K562 (cell line): Measurements from ENCODE around the gene PPP1R14C. TPM values are rescaled to one million over a fixed set of nuclear protein-coding genes. Genes with fewer than 3 reads are reported as not detected.

ENCODE experiments used
- ATAC-seq: fragments of 200-7000 bp; cut with Tn5 transposase; 3 replicates; pipeline ENCODE4 v1.9.1; 2020; ENCODE audit warnings: moderate library complexity
- BruUV-seq: library from RNA; stranded (reverse); fragments of 400-500 nt; replicated peaks from 2 replicates; lab custom pipeline; 2021; lab: Mats Ljungman, UMichigan
- CTCF ChIA-PET: fragments of 300-600 bp; formaldehyde crosslinking; extraction: SDS; loops from one replicate; lab custom pipeline; 2021; ENCODE audit warnings: low intra/inter-chr PET ratio; lab: Yijun Ruan, JAX
- POLR2A ChIA-PET: fragments of 300-600, 350-650 bp; sonication (Branson Sonifier 250); formaldehyde crosslinking; extraction: SDS; loops from one replicate; lab custom pipeline; 2021; ENCODE audit warnings: antibody characterized with exemption, inconsistent platforms; lab: Yijun Ruan, JAX
- DNase-seq, 4 experiments: peaks; one replicate each; pipeline versions ENCODE4 v3.0.0 to v3.0.0-alpha.2; 2011 to 2018; ENCODE audit warnings: low spot score in 3 of 4, mixed read lengths in 3 of 4; ENCODE audit errors: extremely low read depth in 1 of 4
- FAIRE-seq: peaks from 2 replicates; lab custom pipeline; 2011; peaks lifted over from hg19 to GRCh38; lab: Jason Lieb, UNC
- H2AFZ ChIP-seq: 2 replicates; pipeline ENCODE4 v1.6.0; 2011; ENCODE audit warnings: low read depth, low read length, control low read depth, inconsistent platforms
- H3K27ac ChIP-seq: fragments of 200-600 bp; 3 replicates; pipeline ENCODE4 v1.8.0; 2011; ENCODE audit warnings: low read depth, mild to moderate bottlenecking, control low read depth, inconsistent platforms, low read length, moderate library complexity, mixed read lengths; ENCODE audit errors: extremely low read depth
- H3K27me3 ChIP-seq, 2 experiments: fragments of 300-600 bp in 1 of 2; 2 replicates in 1 of 2; 3 replicates in 1 of 2; pipeline versions ENCODE4 v1.6.0 to v1.8.0; 2011; ENCODE audit warnings: inconsistent platforms in 2 of 2, low read length in 2 of 2, mild to moderate bottlenecking in 1 of 2, mixed read lengths in 1 of 2, moderate library complexity in 1 of 2; ENCODE audit not compliant: control insufficient read depth in 2 of 2, insufficient read depth in 2 of 2
- H3K36me3 ChIP-seq: fragments of 300-600 bp; 3 replicates; pipeline ENCODE4 v1.8.0; 2011; ENCODE audit warnings: mild to moderate bottlenecking, low read length, inconsistent platforms; ENCODE audit not compliant: control insufficient read depth, insufficient read depth
- H3K4me1 ChIP-seq, 2 experiments: fragments of 200-600 bp in 1 of 2; replicated peaks in 1 of 2; 2 replicates in 1 of 2; 3 replicates in 1 of 2; pipeline versions ENCODE4 v1.5.1 to v1.8.0; 2011; ENCODE audit warnings: inconsistent platforms in 2 of 2, low read length in 2 of 2, mild to moderate bottlenecking in 1 of 2, mixed read lengths in 1 of 2, moderate library complexity in 1 of 2; ENCODE audit not compliant: control insufficient read depth in 2 of 2, insufficient read depth in 2 of 2
- H3K4me2 ChIP-seq: 2 replicates; pipeline ENCODE4 v1.6.1; 2011; ENCODE audit warnings: low read length, control low read depth, inconsistent platforms, mixed read lengths; ENCODE audit not compliant: insufficient read depth
- H3K4me3 ChIP-seq: fragments of 200-600 bp; sonication (generic), shearing (Covaris generic); 2 replicates; pipeline ENCODE4 v1.5.1; 2016; ENCODE audit warnings: control low read depth, inconsistent platforms
- H3K79me2 ChIP-seq: fragments of 200-600 bp; 3 replicates; pipeline ENCODE4 v1.8.0; 2011; ENCODE audit warnings: low read length, inconsistent platforms; ENCODE audit not compliant: control insufficient read depth, insufficient read depth
- H3K9ac ChIP-seq, 2 experiments: 2 replicates each; pipeline versions ENCODE4 v1.6.0 to v1.6.1; 2011; ENCODE audit warnings: low read depth in 2 of 2, low read length in 2 of 2, control low read depth in 1 of 2, inconsistent platforms in 1 of 2, mild to moderate bottlenecking in 1 of 2, mixed read lengths in 1 of 2; ENCODE audit not compliant: insufficient read depth in 1 of 2
- H3K9me1 ChIP-seq: one replicate; pipeline ENCODE4 v1.6.0; 2011; ENCODE audit warnings: inconsistent platforms, mild to moderate bottlenecking, low read length, moderate library complexity; ENCODE audit not compliant: control insufficient read depth, insufficient read depth
- H3K9me3 ChIP-seq: replicated peaks from 2 replicates; pipeline ENCODE4 v1.5.1; 2011; ENCODE audit warnings: low read depth, low read length, inconsistent platforms; ENCODE audit not compliant: control insufficient read depth, insufficient read depth
- H4K20me1 ChIP-seq: replicated peaks from 2 replicates; pipeline ENCODE4 v1.6.1; 2011; ENCODE audit warnings: low read length, inconsistent platforms, mixed read lengths; ENCODE audit not compliant: control insufficient read depth, insufficient read depth
- CEBPG ChIP-seq, 3 experiments: fragments of 200-800 bp in 1 of 3; sonication (Bioruptor generic) in 1 of 3; sonication (generic) in 1 of 3; formaldehyde crosslinking in 1 of 3; IDR thresholded peaks in 2 of 3; conservative IDR thresholded peaks in 1 of 3; 2 replicates each; pipeline versions ENCODE4 v1.6.1 to v1.8.0; 2016 to 2022; ENCODE audit warnings: missing compliant biosample characterization in 2 of 3, missing genetic modification characterization in 2 of 3, mild to moderate bottlenecking in 1 of 3, missing genetic modification reagents in 1 of 3
- FOXK1 ChIP-seq: sonication (generic); formaldehyde crosslinking; IDR thresholded peaks from 2 replicates; pipeline ENCODE4 v1.8.0; 2022; ENCODE audit warnings: missing genetic modification reagents, mild to moderate bottlenecking, borderline replicate concordance
- GTF3C2 ChIP-seq: IDR thresholded peaks from 3 replicates; pipeline ENCODE4 v1.6.1; 2011; ENCODE audit warnings: borderline replicate concordance, mild to moderate bottlenecking, moderate library complexity; ENCODE audit not compliant: insufficient read length; ENCODE audit errors: extremely low read depth
- MXI1 ChIP-seq: IDR thresholded peaks from 2 replicates; pipeline ENCODE4 v1.6.1; 2011; ENCODE audit warnings: low read depth, mild to moderate bottlenecking, improper control_type of control experiment, low read length
- NBN ChIP-seq: fragments of 450-650 bp; IDR thresholded peaks from 2 replicates; pipeline ENCODE4 v1.6.1; 2016; ENCODE audit warnings: low read depth, mild to moderate bottlenecking
- PRPF4 ChIP-seq: fragments of 200-400 bp; formaldehyde crosslinking; IDR thresholded peaks from one replicate; pipeline ENCODE4 v1.6.1; 2017; ENCODE audit warnings: low read length, low read depth, mild to moderate bottlenecking; ENCODE audit not compliant: insufficient read depth, poor library complexity, severe bottlenecking
- PURB ChIP-seq: sonication (generic); formaldehyde crosslinking; IDR thresholded peaks from 2 replicates; pipeline ENCODE4 v1.9.0; 2021; ENCODE audit warnings: low read depth, mild to moderate bottlenecking, missing genetic modification reagents
- TRIM24 ChIP-seq, 2 experiments: fragments of 450-650 bp; IDR thresholded peaks; 2 replicates each; pipeline ENCODE4 v1.6.1; 2016
- ZNF384 ChIP-seq: IDR thresholded peaks from 2 replicates; pipeline ENCODE4 v1.6.1; 2012; ENCODE audit warnings: low read depth, low read length, improper control_type of control experiment
- ZZZ3 ChIP-seq: fragments of 450-650 bp; IDR thresholded peaks from 2 replicates; pipeline ENCODE4 v1.6.1; 2016; ENCODE audit warnings: antibody characterized with exemption, mild to moderate bottlenecking, moderate library complexity
- WGBS: fragments of 100-300 bp; shearing (Covaris generic); methylation state at CpG from one replicate; pipeline ENCODE4 v1.1.6; 2016; ENCODE audit warnings: low coverage, mixed read lengths; ENCODE audit not compliant: insufficient coverage; ENCODE audit errors: missing lambda C conversion rate; 5-methylcytosine and 5-hydroxymethylcytosine counted together
- in situ Hi-C: fragments of 300-500 bp; cut with MboI; formaldehyde crosslinking; loops from 4 replicates; pipeline ENCODE4 v1.15.0; 2018; ENCODE audit warnings: inconsistent platforms, mixed read lengths
- intact Hi-C: fragments of 100-400 bp; cut with micrococcal nuclease; formaldehyde crosslinking; loops from 2 replicates; pipeline ENCODE4 v1.14.2; 2022
- polyA plus RNA-seq, 8 experiments: library from polyadenylated mRNA; depleted of rRNA in 4 of 8; stranded (reverse) in 5 of 8; unstranded in 3 of 8; fragments of >200 nt; fragmentation: Nextera tagmentation in 2 of 8; fragmentation: Illumina TruSeq in 1 of 8; extraction: Ambion mirVana in 2 of 8; extraction: Trizol in 1 of 8; gene quantifications; 2 replicates each; pipeline versions ENCODE4 v1.2.1 to v1.2.3, GENCODE V29; 2011 to 2014; ENCODE audit warnings: inconsistent platforms in 1 of 8, missing spikeins in 1 of 8
- total RNA-seq, 7 experiments: library from RNA; depleted of rRNA in 6 of 7; stranded (reverse); fragments of >200 nt in 6 of 7; fragmentation: Illumina TruSeq in 2 of 7; extraction: Trizol in 2 of 7; gene quantifications; 2 replicates each; pipeline versions ENCODE4 v1.2.1 to v1.2.3, GENCODE V29; 2011 to 2021; ENCODE audit warnings: low replicate concordance in 1 of 7

Gene PPP1R14C
- total and polyA plus RNA-seq, 9 of the 15 experiments (the other 6 are each of a cell fraction or from before 2014, with no cell fraction given): 4.5 to 16.6 (median 11.9) TPM

- BruUV-seq: no TSS peak
- no peaks in the 10 kb centered on the region for H3K9me1 ChIP-seq
- no peak overlapping the region; the same call in 2 of the 3 replicates for H3K27ac ChIP-seq
- no peaks in the 10 kb centered on the region; the same call in 2 of the 3 replicates for H3K36me3 ChIP-seq
- intact Hi-C loops (no loop called here), in situ Hi-C loops (no loop called here)
- no peak overlapping the region for H3K9ac ChIP-seq
- FAIRE-seq (no peak), DNase-seq (no peak), ATAC-seq (no peak)
- WGBS: 78% methylated on average over 6 of the region's 6 CpGs
- H3K4me3 ChIP-seq: no peak overlapping the region
- H3K9me3 ChIP-seq: no peaks in the 10 kb centered on the region
- POLR2A ChIA-PET: interaction anchor here (0.7 kb wide), 1 partner anchor 30 kb away, joined by 3 read pairs; no protein-coding TSS in a partner anchor
- no peaks in the 10 kb centered on the region for H3K27me3 ChIP-seq
- CTCF ChIA-PET: no interaction called here
- H3K4me1 ChIP-seq: peaks cover 37 to 70% of the 10 kb centered on the region in 2 experiments
- H4K20me1 ChIP-seq: no peaks in the 10 kb centered on the region
- no peak overlapping the region for H3K4me2 ChIP-seq
- H3K79me2 ChIP-seq: peaks cover 74% of the 10 kb centered on the region
- no peak for TF ChIP-seq GTF3C2
- TF ChIP-seq ZZZ3: no peak
- TF ChIP-seq FOXK1 (CRISPR knock-in tag): no peak
- TF ChIP-seq TRIM24 (IDR thresholded peaks at IDR 0.05): peak in 1 of 2 experiments; percentile 25; a peak in 1 of 4 replicates
- TF ChIP-seq MXI1: no peak
- no peak for TF ChIP-seq PURB (CRISPR knock-in tag)
- 0 out of 2 replicates have a peak, but pooled peaks have one; percentile 20 for TF ChIP-seq ZNF384
- no peak for TF ChIP-seq CEBPG (CRISPR knock-in tag; IDR thresholded peaks at IDR 0.05)
- peak in 1 of 2 experiments; percentile 43; a peak in 1 of 4 replicates for TF ChIP-seq CEBPG (tag; conservative IDR thresholded peaks at IDR 0.05 in 1 of 2, IDR thresholded peaks at IDR 0.05 in 1 of 2)
- no peak for TF ChIP-seq PRPF4
- TF ChIP-seq NBN: no peak
- TF ChIP-seq, all 486 proteins: peak for 3
- no peak overlapping the region for H2AFZ ChIP-seq
Observed at GRCh38 chr6:150149146-150149545, 6.3 kb downstream of the PPP1R14C start.
